Neural cell (in vitro differentiated cells): ENCODE measurements around the gene DHRS4L2. TPM values are rescaled to one million over a fixed set of nuclear protein-coding genes. Genes with fewer than 3 reads are reported as not detected.
"Not testable (repeated sequence)": the region's sequence is repeated elsewhere in the genome, so short reads cannot be mapped to it uniquely, and the experiment has no call there.

Source experiments
- H2AFZ ChIP-seq: fragments of 200-600, 300-800 bp; sonication (generic), shearing (Covaris generic); 2 replicates; pipeline ENCODE4 v1.6.0; 2014; ENCODE audit warnings: low read depth, mild to moderate bottlenecking, antibody characterized with exemption, low read length, moderate library complexity
- H3F3A ChIP-seq: fragments of 200-600 bp; shearing (Covaris generic); 2 replicates; pipeline ENCODE4 v1.6.1; 2016; ENCODE audit warnings: mild to moderate bottlenecking, moderate library complexity, mixed read lengths, antibody characterized with exemption, low read length; ENCODE audit not compliant: insufficient read depth, poor library complexity, severe bottlenecking
- H3K27ac ChIP-seq: fragments of 200-600, 300-800 bp; sonication (generic), shearing (Covaris generic); 2 replicates; pipeline ENCODE4 v1.5.1; 2014; ENCODE audit warnings: mild to moderate bottlenecking, low read length, moderate library complexity
- H3K27me3 ChIP-seq: fragments of 300-800, 200-600 bp; sonication (generic), shearing (Covaris generic); 2 replicates; pipeline ENCODE4 v1.6.0; 2014; ENCODE audit warnings: mild to moderate bottlenecking, low read depth, low read length, moderate library complexity; ENCODE audit not compliant: insufficient read depth
- H3K36me3 ChIP-seq: fragments of 300-800, 200-600 bp; sonication (generic), shearing (Covaris generic); 2 replicates; pipeline ENCODE4 v1.5.1; 2014; ENCODE audit warnings: mild to moderate bottlenecking, antibody characterized with exemption, low read length, moderate library complexity; ENCODE audit not compliant: insufficient read depth
- H3K4me2 ChIP-seq: fragments of 300-800, 200-600 bp; sonication (generic), shearing (Covaris generic); 2 replicates; pipeline ENCODE4 v1.6.0; 2014; ENCODE audit warnings: mild to moderate bottlenecking, low read length
- H3K4me3 ChIP-seq: fragments of 300-800, 200-600 bp; sonication (generic), shearing (Covaris generic); 2 replicates; pipeline ENCODE4 v1.5.1; 2014; ENCODE audit warnings: mild to moderate bottlenecking, low read length, moderate library complexity
- H3K79me2 ChIP-seq: fragments of 200-600 bp; shearing (Covaris generic); replicated peaks from 2 replicates; pipeline ENCODE4 v1.6.0; 2014; ENCODE audit warnings: mild to moderate bottlenecking, low read length, moderate library complexity; ENCODE audit not compliant: insufficient read depth
- H3K9ac ChIP-seq: fragments of 300-800, 200-600 bp; sonication (generic), shearing (Covaris generic); 2 replicates; pipeline ENCODE4 v1.6.1; 2016; ENCODE audit warnings: mild to moderate bottlenecking, low read length, mixed read lengths
- H3K9me2 ChIP-seq: fragments of 200-600 bp; shearing (Covaris generic); 2 replicates; pipeline ENCODE4 v1.6.1; 2016; ENCODE audit warnings: mild to moderate bottlenecking, low read length, mixed read lengths; ENCODE audit not compliant: insufficient read depth
- H3K9me3 ChIP-seq: fragments of 200-600, 300-800 bp; sonication (generic), shearing (Covaris generic); 2 replicates; pipeline ENCODE4 v1.6.1; 2016; ENCODE audit warnings: mild to moderate bottlenecking, mixed run types, low read length, moderate library complexity, mixed read lengths
- H4K20me1 ChIP-seq: fragments of 200-600 bp; shearing (Covaris generic); 2 replicates; pipeline ENCODE4 v1.6.1; 2016; ENCODE audit warnings: mild to moderate bottlenecking, mixed run types; ENCODE audit not compliant: insufficient read depth
- CTCF ChIP-seq: fragments of 450-650 bp; IDR thresholded peaks from 2 replicates; pipeline ENCODE4 v1.5.1; 2014; ENCODE audit warnings: antibody characterized with exemption, mild to moderate bottlenecking, moderate library complexity; ENCODE audit not compliant: poor library complexity, severe bottlenecking
- EP300 ChIP-seq: fragments of 450-650 bp; conservative IDR thresholded peaks from 2 replicates; pipeline ENCODE4 v1.6.1; 2014; ENCODE audit warnings: antibody characterized with exemption, mild to moderate bottlenecking, moderate library complexity; ENCODE audit not compliant: poor library complexity, severe bottlenecking
- EZH2 ChIP-seq: fragments of 200-600, 300-800 bp; shearing (Covaris generic), sonication (generic); IDR thresholded peaks from 2 replicates; pipeline ENCODE4 v1.6.1; 2014; ENCODE audit warnings: antibody characterized with exemption, low read length, borderline replicate concordance, mild to moderate bottlenecking; ENCODE audit not compliant: insufficient read depth, poor library complexity, severe bottlenecking
- MXI1 ChIP-seq: fragments of 450-650 bp; conservative IDR thresholded peaks from 2 replicates; pipeline ENCODE4 v1.6.1; 2014; ENCODE audit warnings: antibody characterized with exemption, mild to moderate bottlenecking; ENCODE audit not compliant: poor library complexity, severe bottlenecking
- POLR2AphosphoS5 ChIP-seq: IDR thresholded peaks from 2 replicates; pipeline ENCODE4 v1.6.1; 2012
- RAD21 ChIP-seq: fragments of 450-650 bp; conservative IDR thresholded peaks from 2 replicates; pipeline ENCODE4 v1.6.1; 2014; ENCODE audit warnings: antibody characterized with exemption, mild to moderate bottlenecking, moderate library complexity
- SMC3 ChIP-seq: fragments of 450-650 bp; conservative IDR thresholded peaks from 2 replicates; pipeline ENCODE4 v1.6.1; 2014; ENCODE audit warnings: antibody characterized with exemption, mild to moderate bottlenecking, moderate library complexity; ENCODE audit not compliant: poor library complexity
- TAF1 ChIP-seq: IDR thresholded peaks from 2 replicates; pipeline ENCODE4 v1.6.1; 2012; ENCODE audit warnings: low read depth
- polyA plus RNA-seq: library from polyadenylated mRNA; depleted of rRNA; stranded (reverse); fragments of >200 nt; gene quantifications from 2 replicates; pipeline ENCODE4 v1.2.3, GENCODE V29; 2014
- TF ChIP-seq, protein P1 (sequence below): IDR thresholded peaks from 2 replicates; pipeline ENCODE4 v1.6.1; 2012; ENCODE audit warnings: borderline replicate concordance

Gene DHRS4L2
- polyA plus RNA-seq, 1 donor from 2014 or later, result 3.0 TPM

- not testable (repeated sequence) for H3K9me2 ChIP-seq, H3K36me3 ChIP-seq, H4K20me1 ChIP-seq, H3K27me3 ChIP-seq, H3K9me3 ChIP-seq, H3F3A ChIP-seq, H3K79me2 ChIP-seq, H3K4me3 ChIP-seq, H3K4me2 ChIP-seq, H2AFZ ChIP-seq, H3K27ac ChIP-seq, H3K9ac ChIP-seq
Measured at GRCh38 chr14:23949069-23949468, 39.7 kb upstream of the DHRS4L2 start.

DNA sequence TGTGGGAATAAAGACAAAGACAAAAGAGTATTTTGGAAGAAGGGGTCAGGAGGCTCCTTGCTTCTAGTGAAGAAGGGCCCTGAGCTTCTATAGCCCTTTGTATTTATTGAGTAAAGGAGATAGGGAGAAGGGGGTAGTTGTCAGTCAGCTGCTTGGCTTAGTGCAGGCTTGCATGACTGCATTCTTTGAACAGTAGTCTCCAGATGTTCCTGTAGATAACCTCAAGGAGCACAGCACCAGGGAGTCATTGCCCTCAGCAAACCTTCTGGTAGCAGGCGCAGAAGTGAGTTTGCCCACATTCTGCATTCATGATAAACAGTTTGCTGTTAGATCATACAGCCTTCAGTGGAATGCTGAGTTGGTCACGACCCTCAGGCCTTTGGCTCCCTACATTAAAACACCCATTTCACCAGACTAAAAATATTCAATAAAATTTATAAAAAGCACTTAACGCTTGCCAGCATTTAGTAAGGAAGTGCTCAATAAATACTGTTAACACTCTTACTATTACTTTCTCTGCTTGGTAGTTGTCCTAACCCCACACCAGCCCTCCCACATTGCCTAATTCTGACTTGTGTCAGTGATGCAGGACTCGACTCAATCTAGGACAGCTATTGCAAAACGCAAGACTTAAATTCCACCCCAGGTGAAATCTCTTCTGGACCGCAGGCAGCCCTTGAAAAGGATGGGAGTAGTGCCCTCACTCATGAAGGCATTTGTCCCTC, 38.2 kb upstream of the DHRS4L2 start:
- Histone ChIP-seq H3K4me3 (no peak overlapping the region), H3K79me2 (no peaks in the 10 kb centered on the region), H2AFZ (no peak overlapping the region), H3K9ac (no peak overlapping the region), H3K9me2 (no peaks in the 10 kb centered on the region), H3F3A (no peaks in the 10 kb centered on the region), H3K4me2 (no peak overlapping the region), H3K9me3 (no peaks in the 10 kb centered on the region), H3K27ac (no peak overlapping the region), H3K36me3 (no peaks in the 10 kb centered on the region), H4K20me1 (no peaks in the 10 kb centered on the region), H3K27me3 (no peaks in the 10 kb centered on the region)
- TF ChIP-seq EZH2 (no peak), MXI1 (no peak), RAD21 (no peak), TAF1 (no peak), SMC3 (no peak), POLR2AphosphoS5 (no peak), EP300 (no peak), CTCF (no peak)
- TF ChIP-seq, protein P1, sequence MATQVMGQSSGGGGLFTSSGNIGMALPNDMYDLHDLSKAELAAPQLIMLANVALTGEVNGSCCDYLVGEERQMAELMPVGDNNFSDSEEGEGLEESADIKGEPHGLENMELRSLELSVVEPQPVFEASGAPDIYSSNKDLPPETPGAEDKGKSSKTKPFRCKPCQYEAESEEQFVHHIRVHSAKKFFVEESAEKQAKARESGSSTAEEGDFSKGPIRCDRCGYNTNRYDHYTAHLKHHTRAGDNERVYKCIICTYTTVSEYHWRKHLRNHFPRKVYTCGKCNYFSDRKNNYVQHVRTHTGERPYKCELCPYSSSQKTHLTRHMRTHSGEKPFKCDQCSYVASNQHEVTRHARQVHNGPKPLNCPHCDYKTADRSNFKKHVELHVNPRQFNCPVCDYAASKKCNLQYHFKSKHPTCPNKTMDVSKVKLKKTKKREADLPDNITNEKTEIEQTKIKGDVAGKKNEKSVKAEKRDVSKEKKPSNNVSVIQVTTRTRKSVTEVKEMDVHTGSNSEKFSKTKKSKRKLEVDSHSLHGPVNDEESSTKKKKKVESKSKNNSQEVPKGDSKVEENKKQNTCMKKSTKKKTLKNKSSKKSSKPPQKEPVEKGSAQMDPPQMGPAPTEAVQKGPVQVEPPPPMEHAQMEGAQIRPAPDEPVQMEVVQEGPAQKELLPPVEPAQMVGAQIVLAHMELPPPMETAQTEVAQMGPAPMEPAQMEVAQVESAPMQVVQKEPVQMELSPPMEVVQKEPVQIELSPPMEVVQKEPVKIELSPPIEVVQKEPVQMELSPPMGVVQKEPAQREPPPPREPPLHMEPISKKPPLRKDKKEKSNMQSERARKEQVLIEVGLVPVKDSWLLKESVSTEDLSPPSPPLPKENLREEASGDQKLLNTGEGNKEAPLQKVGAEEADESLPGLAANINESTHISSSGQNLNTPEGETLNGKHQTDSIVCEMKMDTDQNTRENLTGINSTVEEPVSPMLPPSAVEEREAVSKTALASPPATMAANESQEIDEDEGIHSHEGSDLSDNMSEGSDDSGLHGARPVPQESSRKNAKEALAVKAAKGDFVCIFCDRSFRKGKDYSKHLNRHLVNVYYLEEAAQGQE, result no peak

- not testable (repeated sequence) for H3K4me2 ChIP-seq, H3K9ac ChIP-seq, H4K20me1 ChIP-seq, H3K27me3 ChIP-seq, H3K9me2 ChIP-seq, H2AFZ ChIP-seq, H3K9me3 ChIP-seq, H3K27ac ChIP-seq, H3F3A ChIP-seq, H3K4me3 ChIP-seq, H3K36me3 ChIP-seq, H3K79me2 ChIP-seq
Measured at GRCh38 chr14:23951136-23951466, 37.6 kb upstream of the DHRS4L2 start.
